A549 (cell line): Measurements from ENCODE around the gene GSTM5.

Source experiments
- CTCF ChIP-seq: fragments of >200 bp; sonication (Bioruptor Twin); formaldehyde crosslinking; IDR thresholded peaks from 3 replicates; pipeline ENCODE4 v1.5.1; 2016
- EP300 ChIP-seq, 2 experiments: fragments of >200 bp; sonication (Bioruptor Twin); formaldehyde crosslinking; IDR thresholded peaks; 2 replicates in 1 of 2; 3 replicates in 1 of 2; pipeline ENCODE4 v1.6.1; 2016 to 2017
- ESRRA ChIP-seq: fragments of 150-350 bp; IDR thresholded peaks from 2 replicates; pipeline ENCODE4 v1.6.1; 2014; ENCODE audit warnings: mild to moderate bottlenecking, low read length, borderline replicate concordance
- HDAC2 ChIP-seq: fragments of 200-600 bp; sonication (generic); IDR thresholded peaks from 2 replicates; pipeline ENCODE4 v1.6.1; 2016
- JUN ChIP-seq, 2 experiments: fragments of >200 bp; sonication (Bioruptor Twin); formaldehyde crosslinking; IDR thresholded peaks; 2 replicates in 1 of 2; 3 replicates in 1 of 2; pipeline ENCODE4 v1.6.1; 2016 to 2017
- POLR2A ChIP-seq: IDR thresholded peaks from 2 replicates; pipeline ENCODE4 v1.6.1; 2012; ENCODE audit warnings: mild to moderate bottlenecking, low read length
- RAD21 ChIP-seq, 2 experiments: fragments of >200 bp in 1 of 2; sonication (Bioruptor Twin) in 1 of 2; formaldehyde crosslinking in 1 of 2; IDR thresholded peaks in 1 of 2; conservative IDR thresholded peaks in 1 of 2; 2 replicates in 1 of 2; 3 replicates in 1 of 2; pipeline ENCODE4 v1.6.1; 2012 to 2018; ENCODE audit warnings: inconsistent platforms in 1 of 2
- RNF2 ChIP-seq: fragments of 200-600 bp; sonication (generic); IDR thresholded peaks from 2 replicates; pipeline ENCODE4 v1.6.1; 2016; ENCODE audit warnings: low read depth, mild to moderate bottlenecking, antibody characterized with exemption, moderate library complexity, borderline replicate concordance
- TFCP2L1 ChIP-seq: fragments of 250-450 bp; sonication (Bioruptor Pico); IDR thresholded peaks from 2 replicates; pipeline ENCODE4 v1.5.0; 2021; ENCODE audit warnings: mild to moderate bottlenecking
- TF ChIP-seq, protein P1 (sequence below): fragments of 200-600 bp; sonication (generic); IDR thresholded peaks from 2 replicates; pipeline ENCODE4 v1.6.1; 2016; ENCODE audit warnings: antibody characterized with exemption, mild to moderate bottlenecking, moderate library complexity
- TF ChIP-seq, protein P2 (sequence below): fragments of >200 bp; sonication (Bioruptor Twin); formaldehyde crosslinking; IDR thresholded peaks from 2 replicates; pipeline ENCODE4 v1.6.1; 2016
- TF ChIP-seq, protein P3 (sequence below): fragments of 450-650 bp; IDR thresholded peaks from 2 replicates; pipeline ENCODE4 v1.6.1; 2014; ENCODE audit warnings: antibody characterized with exemption
- TF ChIP-seq, protein P4 (sequence below): IDR thresholded peaks from 2 replicates; pipeline ENCODE4 v1.6.1; 2012; ENCODE audit warnings: low read depth, borderline replicate concordance

GRCh38 chr1:109721042-109721441 lies 9.0 kb downstream of the GSTM5 start:
- no peak for TF ChIP-seq HDAC2
- no peak for TF ChIP-seq CTCF
- TF ChIP-seq POLR2A: no peak
- no peak for TF ChIP-seq JUN (IDR thresholded peaks at IDR 0.05)
- TF ChIP-seq TFCP2L1 (CRISPR knock-in tag): no peak
- TF ChIP-seq, protein P1, sequence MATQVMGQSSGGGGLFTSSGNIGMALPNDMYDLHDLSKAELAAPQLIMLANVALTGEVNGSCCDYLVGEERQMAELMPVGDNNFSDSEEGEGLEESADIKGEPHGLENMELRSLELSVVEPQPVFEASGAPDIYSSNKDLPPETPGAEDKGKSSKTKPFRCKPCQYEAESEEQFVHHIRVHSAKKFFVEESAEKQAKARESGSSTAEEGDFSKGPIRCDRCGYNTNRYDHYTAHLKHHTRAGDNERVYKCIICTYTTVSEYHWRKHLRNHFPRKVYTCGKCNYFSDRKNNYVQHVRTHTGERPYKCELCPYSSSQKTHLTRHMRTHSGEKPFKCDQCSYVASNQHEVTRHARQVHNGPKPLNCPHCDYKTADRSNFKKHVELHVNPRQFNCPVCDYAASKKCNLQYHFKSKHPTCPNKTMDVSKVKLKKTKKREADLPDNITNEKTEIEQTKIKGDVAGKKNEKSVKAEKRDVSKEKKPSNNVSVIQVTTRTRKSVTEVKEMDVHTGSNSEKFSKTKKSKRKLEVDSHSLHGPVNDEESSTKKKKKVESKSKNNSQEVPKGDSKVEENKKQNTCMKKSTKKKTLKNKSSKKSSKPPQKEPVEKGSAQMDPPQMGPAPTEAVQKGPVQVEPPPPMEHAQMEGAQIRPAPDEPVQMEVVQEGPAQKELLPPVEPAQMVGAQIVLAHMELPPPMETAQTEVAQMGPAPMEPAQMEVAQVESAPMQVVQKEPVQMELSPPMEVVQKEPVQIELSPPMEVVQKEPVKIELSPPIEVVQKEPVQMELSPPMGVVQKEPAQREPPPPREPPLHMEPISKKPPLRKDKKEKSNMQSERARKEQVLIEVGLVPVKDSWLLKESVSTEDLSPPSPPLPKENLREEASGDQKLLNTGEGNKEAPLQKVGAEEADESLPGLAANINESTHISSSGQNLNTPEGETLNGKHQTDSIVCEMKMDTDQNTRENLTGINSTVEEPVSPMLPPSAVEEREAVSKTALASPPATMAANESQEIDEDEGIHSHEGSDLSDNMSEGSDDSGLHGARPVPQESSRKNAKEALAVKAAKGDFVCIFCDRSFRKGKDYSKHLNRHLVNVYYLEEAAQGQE: no peak
- TF ChIP-seq EP300 (IDR thresholded peaks at IDR 0.05): no peak
- TF ChIP-seq ESRRA: no peak
- no peak for TF ChIP-seq RAD21 (conservative IDR thresholded peaks at IDR 0.05 in 1 of 2, IDR thresholded peaks at IDR 0.05 in 1 of 2)
- TF ChIP-seq, protein P2, sequence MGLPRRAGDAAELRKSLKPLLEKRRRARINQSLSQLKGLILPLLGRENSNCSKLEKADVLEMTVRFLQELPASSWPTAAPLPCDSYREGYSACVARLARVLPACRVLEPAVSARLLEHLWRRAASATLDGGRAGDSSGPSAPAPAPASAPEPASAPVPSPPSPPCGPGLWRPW: no peak
- TF ChIP-seq, protein P3, sequence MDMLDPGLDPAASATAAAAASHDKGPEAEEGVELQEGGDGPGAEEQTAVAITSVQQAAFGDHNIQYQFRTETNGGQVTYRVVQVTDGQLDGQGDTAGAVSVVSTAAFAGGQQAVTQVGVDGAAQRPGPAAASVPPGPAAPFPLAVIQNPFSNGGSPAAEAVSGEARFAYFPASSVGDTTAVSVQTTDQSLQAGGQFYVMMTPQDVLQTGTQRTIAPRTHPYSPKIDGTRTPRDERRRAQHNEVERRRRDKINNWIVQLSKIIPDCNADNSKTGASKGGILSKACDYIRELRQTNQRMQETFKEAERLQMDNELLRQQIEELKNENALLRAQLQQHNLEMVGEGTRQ: no peak
- TF ChIP-seq, protein P4, sequence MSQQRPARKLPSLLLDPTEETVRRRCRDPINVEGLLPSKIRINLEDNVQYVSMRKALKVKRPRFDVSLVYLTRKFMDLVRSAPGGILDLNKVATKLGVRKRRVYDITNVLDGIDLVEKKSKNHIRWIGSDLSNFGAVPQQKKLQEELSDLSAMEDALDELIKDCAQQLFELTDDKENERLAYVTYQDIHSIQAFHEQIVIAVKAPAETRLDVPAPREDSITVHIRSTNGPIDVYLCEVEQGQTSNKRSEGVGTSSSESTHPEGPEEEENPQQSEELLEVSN: no peak
- no peak for TF ChIP-seq RNF2
